Stimulated activated naive B cell treated with anti-CD40 and anti-IgM and Interleukin-4, amounts not matched to agents 10 μg/mL and 1 μg/mL and 100 μg/mL, for 72 hours (primary cell): Measurements from ENCODE around the gene RELN.

Experiments used
- ATAC-seq, 2 donors: fragments of 150-1000 bp; cut with Tn5 transposase; replicated peaks; 2 replicates each; pipeline ENCODE4 v1.10.0; 2021; ENCODE audit warnings: moderate library complexity in 1 of 2
- DNase-seq: peaks from one replicate; pipeline ENCODE4 v3.0.0; 2021
- H3K27ac Mint-ChIP-seq: one replicate; pipeline ENCODE4 v1.8.0; 2022; ENCODE audit warnings: mild to moderate bottlenecking, mixed read lengths
- H3K27me3 Mint-ChIP-seq, 2 donors: one replicate each; pipeline ENCODE4 v1.8.0; 2022; ENCODE audit warnings: mixed read lengths in 2 of 2
- H3K36me3 Mint-ChIP-seq, 2 donors: one replicate each; pipeline ENCODE4 v1.8.0; 2022; ENCODE audit warnings: mixed read lengths in 2 of 2, mild to moderate bottlenecking in 1 of 2
- H3K4me1 Mint-ChIP-seq, 2 donors: one replicate each; pipeline ENCODE4 v1.8.0; 2022; ENCODE audit warnings: mixed read lengths in 2 of 2, mild to moderate bottlenecking in 1 of 2
- H3K4me3 Mint-ChIP-seq, 2 donors: one replicate each; pipeline ENCODE4 v1.8.0; 2022; ENCODE audit warnings: mild to moderate bottlenecking in 2 of 2, mixed read lengths in 2 of 2, moderate library complexity in 1 of 2
- H3K9me3 Mint-ChIP-seq, 2 donors: one replicate each; pipeline ENCODE4 v1.8.0; 2022; ENCODE audit warnings: mixed read lengths in 2 of 2, mild to moderate bottlenecking in 1 of 2

RELN gene

DNA sequence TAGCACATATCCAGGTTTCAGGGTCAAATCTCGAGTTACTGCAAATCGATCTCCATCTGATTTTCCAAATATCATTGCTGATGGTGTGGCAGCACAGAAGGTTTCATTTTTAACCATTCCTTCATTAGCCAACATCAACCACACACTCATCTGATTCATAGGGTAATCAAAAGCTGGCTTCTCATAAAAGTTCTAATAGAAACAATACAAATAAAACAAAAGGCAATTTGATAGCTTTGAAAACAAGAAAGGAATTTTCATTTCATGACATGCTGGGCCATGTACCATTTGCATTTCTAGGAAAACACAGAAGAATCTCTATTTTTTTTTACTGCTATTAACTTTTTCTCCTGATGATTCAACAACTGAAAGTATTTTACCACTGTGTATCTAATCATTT, 395.8 kb downstream of the RELN start:
- no peak for DNase-seq
- H3K4me3 Mint-ChIP-seq, result no peak overlapping the region
- ATAC-seq, result no peak

GRCh38 chr7:103592844-103593243, 396.6 kb downstream of the RELN start:
- Mint-ChIP-seq H3K27ac (no peak overlapping the region), H3K36me3 (no peaks in the 10 kb centered on the region), H3K4me1 (no peaks in the 10 kb centered on the region), H3K9me3 (peaks cover 0 to 3% of the 10 kb centered on the region in 2 donors), H3K27me3 (peaks cover 3 to 6% of the 10 kb centered on the region in 2 donors), H3K4me3 (no peak overlapping the region)
- no peak for ATAC-seq
- DNase-seq, result no peak

More for the DNA sequence above, 395.8 kb downstream of the RELN start:
- H3K4me1 Mint-ChIP-seq, result no peaks in the 10 kb centered on the region
- peaks cover 0 to 3% of the 10 kb centered on the region in 2 donors for H3K9me3 Mint-ChIP-seq
- H3K27me3 Mint-ChIP-seq, result peaks cover 3 to 6% of the 10 kb centered on the region in 2 donors
- no peak overlapping the region for H3K27ac Mint-ChIP-seq
- H3K36me3 Mint-ChIP-seq, result no peaks in the 10 kb centered on the region

DNA sequence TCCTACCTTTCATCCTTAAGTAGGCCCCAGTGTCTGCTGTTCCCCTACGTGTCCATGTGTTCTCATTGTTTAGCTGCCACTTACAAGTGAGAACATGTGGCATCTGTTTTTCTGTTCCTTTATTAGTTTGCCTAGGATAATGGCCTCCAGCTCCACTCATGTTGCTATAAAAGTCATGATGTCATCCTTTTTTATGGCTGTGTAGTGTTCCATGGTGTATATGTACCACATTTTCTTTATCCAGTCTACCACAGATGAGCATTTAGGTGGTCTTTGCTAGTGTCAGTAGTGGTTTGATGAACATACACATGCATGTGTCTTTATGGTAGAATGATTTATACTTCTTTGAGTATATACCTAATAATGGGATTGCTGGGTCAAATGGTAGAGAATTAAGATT, 397.3 kb downstream of the RELN start:
- no peak overlapping the region for H3K4me3 Mint-ChIP-seq

GRCh38 chr7:103580031-103580430, 409.4 kb downstream of the RELN start:
- Mint-ChIP-seq H3K27ac (no peak overlapping the region), H3K9me3 (no peaks in the 10 kb centered on the region), H3K36me3 (no peaks in the 10 kb centered on the region), H3K4me3 (no peak overlapping the region), H3K27me3 (peaks cover 26 to 27% of the 10 kb centered on the region in 2 donors), H3K4me1 (no peaks in the 10 kb centered on the region)
- ATAC-seq (no peak), DNase-seq (no peak)

More for the DNA sequence above, 397.3 kb downstream of the RELN start:
- DNase-seq (no peak), ATAC-seq (no peak)
- Mint-ChIP-seq H3K27me3 (peaks cover 3 to 9% of the 10 kb centered on the region in 2 donors), H3K36me3 (no peaks in the 10 kb centered on the region), H3K27ac (no peak overlapping the region), H3K4me1 (no peaks in the 10 kb centered on the region), H3K9me3 (peaks cover 0 to 3% of the 10 kb centered on the region in 2 donors)

- Mint-ChIP-seq H3K27me3 (peaks cover 19 to 22% of the 10 kb centered on the region in 2 donors), H3K36me3 (no peaks in the 10 kb centered on the region), H3K27ac (no peak overlapping the region), H3K4me3 (no peak overlapping the region), H3K4me1 (no peaks in the 10 kb centered on the region), H3K9me3 (no peaks in the 10 kb centered on the region)
- no peak for DNase-seq
- no peak for ATAC-seq
These were observed 412.4 kb downstream of the RELN start for GRCh38 chr7:103577059-103577458.

GRCh38 chr7:103576641-103577040, 412.8 kb downstream of the RELN start:
- no peak for DNase-seq
- H3K36me3 Mint-ChIP-seq, result no peaks in the 10 kb centered on the region
- H3K4me1 Mint-ChIP-seq, result no peaks in the 10 kb centered on the region
- no peaks in the 10 kb centered on the region for H3K9me3 Mint-ChIP-seq
- H3K4me3 Mint-ChIP-seq, result no peak overlapping the region
- peaks cover 23 to 26% of the 10 kb centered on the region in 2 donors for H3K27me3 Mint-ChIP-seq
- ATAC-seq, result no peak
- H3K27ac Mint-ChIP-seq, result no peak overlapping the region

GRCh38 chr7:103574576-103574975, 414.9 kb downstream of the RELN start:
- H3K27ac Mint-ChIP-seq, result no peak overlapping the region
- DNase-seq (no peak), ATAC-seq (no peak)
- H3K4me3 Mint-ChIP-seq, result no peak overlapping the region
- H3K27me3 Mint-ChIP-seq, result peaks cover 20 to 27% of the 10 kb centered on the region in 2 donors
- H3K9me3 Mint-ChIP-seq, result no peaks in the 10 kb centered on the region
- no peaks in the 10 kb centered on the region for H3K4me1 Mint-ChIP-seq
- no peaks in the 10 kb centered on the region for H3K36me3 Mint-ChIP-seq

- Mint-ChIP-seq H3K4me3 (no peak overlapping the region), H3K36me3 (no peaks in the 10 kb centered on the region), H3K27me3 (peaks cover 15 to 20% of the 10 kb centered on the region in 2 donors), H3K27ac (no peak overlapping the region), H3K4me1 (no peaks in the 10 kb centered on the region), H3K9me3 (no peaks in the 10 kb centered on the region)
- no peak for ATAC-seq
- DNase-seq, result no peak
These were observed 415.9 kb downstream of the RELN start for GRCh38 chr7:103573479-103574058.

GRCh38 chr7:103571586-103571985, 417.9 kb downstream of the RELN start:
- no peak overlapping the region for H3K27ac Mint-ChIP-seq
- H3K4me3 Mint-ChIP-seq, result no peak overlapping the region

GRCh38 chr7:103569621-103570305, 419.7 kb downstream of the RELN start:
- Mint-ChIP-seq H3K36me3 (no peaks in the 10 kb centered on the region), H3K27me3 (peaks cover 4 to 11% of the 10 kb centered on the region in 2 donors), H3K27ac (no peak overlapping the region), H3K9me3 (no peaks in the 10 kb centered on the region), H3K4me3 (no peak overlapping the region), H3K4me1 (no peaks in the 10 kb centered on the region)
- DNase-seq, result no peak
- ATAC-seq, result no peak

More at GRCh38 chr7:103571586-103571985, 417.9 kb downstream of the RELN start:
- Mint-ChIP-seq H3K4me1 (no peaks in the 10 kb centered on the region), H3K36me3 (no peaks in the 10 kb centered on the region), H3K27me3 (peaks cover 10 to 13% of the 10 kb centered on the region in 2 donors), H3K9me3 (no peaks in the 10 kb centered on the region)
- DNase-seq, result no peak
- ATAC-seq, result no peak

DNA sequence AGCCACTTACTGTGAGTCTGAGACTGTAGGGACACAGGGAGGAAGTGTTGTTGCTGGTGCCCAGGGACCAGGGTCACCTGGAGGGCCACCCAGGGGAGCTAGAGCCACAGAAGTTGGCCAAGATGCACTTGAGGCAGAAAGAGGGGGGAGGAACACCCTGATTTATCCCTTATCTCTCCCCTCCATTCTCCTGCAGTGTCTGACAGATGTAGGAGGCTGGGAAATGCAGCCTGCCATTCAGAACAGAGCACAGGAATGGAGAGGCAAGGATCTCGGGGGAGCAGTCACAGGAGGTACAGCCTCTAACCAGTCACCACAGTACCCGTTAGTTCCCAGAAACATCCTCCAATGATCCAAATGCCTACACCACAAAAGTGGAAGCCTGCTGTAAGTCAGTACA, 425.0 kb downstream of the RELN start:
- Mint-ChIP-seq H3K36me3 (no peaks in the 10 kb centered on the region), H3K4me1 (no peaks in the 10 kb centered on the region), H3K27me3 (peaks cover 0 to 10% of the 10 kb centered on the region in 2 donors), H3K4me3 (no peak overlapping the region), H3K27ac (no peak overlapping the region), H3K9me3 (no peaks in the 10 kb centered on the region)
- DNase-seq (no peak), ATAC-seq (no peak)

DNA sequence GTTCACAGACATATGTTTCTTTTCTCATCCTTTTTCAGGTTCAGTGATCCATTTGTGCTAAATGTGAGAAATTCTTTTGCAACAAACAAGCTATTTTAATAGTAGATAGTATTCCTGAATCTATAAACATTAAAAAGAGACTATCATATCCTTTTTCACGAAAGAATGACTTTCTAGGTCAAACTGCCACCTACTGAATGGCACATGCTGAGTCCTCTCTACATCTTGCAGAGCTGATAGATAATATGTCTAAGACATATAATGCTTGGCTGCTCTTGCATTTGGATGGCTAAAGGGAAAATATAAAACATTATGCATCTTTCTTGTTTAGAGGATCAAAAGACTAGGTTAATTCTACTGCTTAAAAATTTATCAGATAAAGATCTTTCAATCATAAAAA, 429.3 kb downstream of the RELN start:
- peaks cover 4 to 18% of the 10 kb centered on the region in 2 donors for H3K27me3 Mint-ChIP-seq
- H3K36me3 Mint-ChIP-seq, result no peaks in the 10 kb centered on the region
- H3K4me3 Mint-ChIP-seq, result no peak overlapping the region
- no peaks in the 10 kb centered on the region for H3K4me1 Mint-ChIP-seq
- ATAC-seq, result no peak
- H3K27ac Mint-ChIP-seq, result no peak overlapping the region
- no peaks in the 10 kb centered on the region for H3K9me3 Mint-ChIP-seq
- no peak for DNase-seq

GRCh38 chr7:103551016-103551415, 438.4 kb downstream of the RELN start:
- Mint-ChIP-seq H3K27ac (no peak overlapping the region), H3K27me3 (peaks cover 5 to 7% of the 10 kb centered on the region in 2 donors), H3K9me3 (no peaks in the 10 kb centered on the region), H3K4me1 (no peaks in the 10 kb centered on the region), H3K36me3 (no peaks in the 10 kb centered on the region), H3K4me3 (no peak overlapping the region)
- no peak for ATAC-seq
- no peak for DNase-seq

DNA sequence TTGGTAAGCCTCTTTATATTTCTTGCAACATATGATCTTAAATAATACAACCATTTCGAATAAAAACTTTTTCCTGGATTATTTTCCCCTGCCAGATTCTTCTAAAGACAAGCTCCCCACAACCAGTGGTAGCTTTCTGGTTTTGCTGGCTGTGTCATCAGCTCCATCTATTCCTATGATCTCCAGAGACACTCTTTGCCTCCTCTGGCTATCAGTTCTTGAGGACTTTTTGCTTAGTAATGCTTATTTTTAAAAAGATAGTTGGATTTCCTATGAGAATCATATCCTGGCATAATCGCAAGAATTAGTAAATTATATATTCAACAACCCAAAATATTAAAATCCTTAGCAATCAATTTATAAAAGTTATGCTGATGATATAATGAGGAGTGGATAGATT, 439.7 kb downstream of the RELN start:
- peaks cover 0 to 1% of the 10 kb centered on the region in 2 donors for H3K9me3 Mint-ChIP-seq
- no peaks in the 10 kb centered on the region for H3K36me3 Mint-ChIP-seq
- no peak overlapping the region for H3K4me3 Mint-ChIP-seq
- no peak overlapping the region for H3K27ac Mint-ChIP-seq
- peaks cover 12 to 19% of the 10 kb centered on the region in 2 donors for H3K27me3 Mint-ChIP-seq
- no peak for ATAC-seq
- no peaks in the 10 kb centered on the region for H3K4me1 Mint-ChIP-seq
- DNase-seq, result no peak
